Measurements from ENCODE around the gene EIF2B2. TPM values are rescaled to one million over a fixed set of nuclear protein-coding genes. Genes with fewer than 3 reads are reported as not detected.

EIF2B2 gene
- total and polyA plus RNA-seq, 9 of the 15 experiments (the other 6 are each of a cell fraction or from before 2014, with no cell fraction given): 10.6 to 94.1 (median 38.9) TPM

GRCh38 chr14:75002392-75003249 is at the start of gene EIF2B2 (continued):
- TF ChIP-seq, protein P1, sequence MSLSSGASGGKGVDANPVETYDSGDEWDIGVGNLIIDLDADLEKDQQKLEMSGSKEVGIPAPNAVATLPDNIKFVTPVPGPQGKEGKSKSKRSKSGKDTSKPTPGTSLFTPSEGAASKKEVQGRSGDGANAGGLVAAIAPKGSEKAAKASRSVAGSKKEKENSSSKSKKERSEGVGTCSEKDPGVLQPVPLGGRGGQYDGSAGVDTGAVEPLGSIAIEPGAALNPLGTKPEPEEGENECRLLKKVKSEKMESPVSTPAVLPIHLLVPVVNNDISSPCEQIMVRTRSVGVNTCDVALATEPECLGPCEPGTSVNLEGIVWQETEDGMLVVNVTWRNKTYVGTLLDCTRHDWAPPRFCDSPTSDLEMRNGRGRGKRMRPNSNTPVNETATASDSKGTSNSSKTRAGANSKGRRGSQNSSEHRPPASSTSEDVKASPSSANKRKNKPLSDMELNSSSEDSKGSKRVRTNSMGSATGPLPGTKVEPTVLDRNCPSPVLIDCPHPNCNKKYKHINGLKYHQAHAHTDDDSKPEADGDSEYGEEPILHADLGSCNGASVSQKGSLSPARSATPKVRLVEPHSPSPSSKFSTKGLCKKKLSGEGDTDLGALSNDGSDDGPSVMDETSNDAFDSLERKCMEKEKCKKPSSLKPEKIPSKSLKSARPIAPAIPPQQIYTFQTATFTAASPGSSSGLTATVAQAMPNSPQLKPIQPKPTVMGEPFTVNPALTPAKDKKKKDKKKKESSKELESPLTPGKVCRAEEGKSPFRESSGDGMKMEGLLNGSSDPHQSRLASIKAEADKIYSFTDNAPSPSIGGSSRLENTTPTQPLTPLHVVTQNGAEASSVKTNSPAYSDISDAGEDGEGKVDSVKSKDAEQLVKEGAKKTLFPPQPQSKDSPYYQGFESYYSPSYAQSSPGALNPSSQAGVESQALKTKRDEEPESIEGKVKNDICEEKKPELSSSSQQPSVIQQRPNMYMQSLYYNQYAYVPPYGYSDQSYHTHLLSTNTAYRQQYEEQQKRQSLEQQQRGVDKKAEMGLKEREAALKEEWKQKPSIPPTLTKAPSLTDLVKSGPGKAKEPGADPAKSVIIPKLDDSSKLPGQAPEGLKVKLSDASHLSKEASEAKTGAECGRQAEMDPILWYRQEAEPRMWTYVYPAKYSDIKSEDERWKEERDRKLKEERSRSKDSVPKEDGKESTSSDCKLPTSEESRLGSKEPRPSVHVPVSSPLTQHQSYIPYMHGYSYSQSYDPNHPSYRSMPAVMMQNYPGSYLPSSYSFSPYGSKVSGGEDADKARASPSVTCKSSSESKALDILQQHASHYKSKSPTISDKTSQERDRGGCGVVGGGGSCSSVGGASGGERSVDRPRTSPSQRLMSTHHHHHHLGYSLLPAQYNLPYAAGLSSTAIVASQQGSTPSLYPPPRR (CRISPR knock-in tag; IDR thresholded peaks at IDR 0.05; ENCODE audit: borderline replicate concordance): no peak
- TF ChIP-seq, protein P2, sequence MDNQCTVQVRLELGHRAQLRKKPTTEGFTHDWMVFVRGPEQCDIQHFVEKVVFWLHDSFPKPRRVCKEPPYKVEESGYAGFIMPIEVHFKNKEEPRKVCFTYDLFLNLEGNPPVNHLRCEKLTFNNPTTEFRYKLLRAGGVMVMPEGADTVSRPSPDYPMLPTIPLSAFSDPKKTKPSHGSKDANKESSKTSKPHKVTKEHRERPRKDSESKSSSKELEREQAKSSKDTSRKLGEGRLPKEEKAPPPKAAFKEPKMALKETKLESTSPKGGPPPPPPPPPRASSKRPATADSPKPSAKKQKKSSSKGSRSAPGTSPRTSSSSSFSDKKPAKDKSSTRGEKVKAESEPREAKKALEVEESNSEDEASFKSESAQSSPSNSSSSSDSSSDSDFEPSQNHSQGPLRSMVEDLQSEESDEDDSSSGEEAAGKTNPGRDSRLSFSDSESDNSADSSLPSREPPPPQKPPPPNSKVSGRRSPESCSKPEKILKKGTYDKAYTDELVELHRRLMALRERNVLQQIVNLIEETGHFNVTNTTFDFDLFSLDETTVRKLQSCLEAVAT (IDR thresholded peaks at IDR 0.05): no peak
- TF ChIP-seq CBFA2T3 (IDR thresholded peaks at IDR 0.05): no peak
- no peak for TF ChIP-seq ZNF24 (IDR thresholded peaks at IDR 0.05)
- TF ChIP-seq NFYB (IDR thresholded peaks at IDR 0.05; ENCODE audit: extremely low read depth, insufficient read length): peak; percentile 91
- no peak for TF ChIP-seq NFE2L1 (tag; IDR thresholded peaks at IDR 0.05; ENCODE audit: borderline replicate concordance, low read depth)
- TF ChIP-seq CBX8 (IDR thresholded peaks at IDR 0.05; ENCODE audit: borderline replicate concordance, extremely low read depth, low read depth, low read length, poor library complexity, severe bottlenecking): no peak
- TF ChIP-seq, protein P3, sequence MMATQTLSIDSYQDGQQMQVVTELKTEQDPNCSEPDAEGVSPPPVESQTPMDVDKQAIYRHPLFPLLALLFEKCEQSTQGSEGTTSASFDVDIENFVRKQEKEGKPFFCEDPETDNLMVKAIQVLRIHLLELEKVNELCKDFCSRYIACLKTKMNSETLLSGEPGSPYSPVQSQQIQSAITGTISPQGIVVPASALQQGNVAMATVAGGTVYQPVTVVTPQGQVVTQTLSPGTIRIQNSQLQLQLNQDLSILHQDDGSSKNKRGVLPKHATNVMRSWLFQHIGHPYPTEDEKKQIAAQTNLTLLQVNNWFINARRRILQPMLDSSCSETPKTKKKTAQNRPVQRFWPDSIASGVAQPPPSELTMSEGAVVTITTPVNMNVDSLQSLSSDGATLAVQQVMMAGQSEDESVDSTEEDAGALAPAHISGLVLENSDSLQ (IDR thresholded peaks at IDR 0.05): peak; percentile 97
- TF ChIP-seq ZNF3 (CRISPR knock-in tag; IDR thresholded peaks at IDR 0.05): no peak
- TF ChIP-seq NFXL1 (CRISPR knock-in tag; IDR thresholded peaks at IDR 0.05): no peak
- no peak for TF ChIP-seq SRSF1 (IDR thresholded peaks at IDR 0.05; ENCODE audit: low read depth, low read length)
- no peak for TF ChIP-seq ETV6 (IDR thresholded peaks at IDR 0.05; ENCODE audit: borderline replicate concordance in 1 of 2, low read depth in 2 of 2, low read length in 1 of 2)
- TF ChIP-seq ETV6 (CRISPR knock-in tag; IDR thresholded peaks at IDR 0.05; ENCODE audit: borderline replicate concordance): no peak
- TF ChIP-seq, protein P4, sequence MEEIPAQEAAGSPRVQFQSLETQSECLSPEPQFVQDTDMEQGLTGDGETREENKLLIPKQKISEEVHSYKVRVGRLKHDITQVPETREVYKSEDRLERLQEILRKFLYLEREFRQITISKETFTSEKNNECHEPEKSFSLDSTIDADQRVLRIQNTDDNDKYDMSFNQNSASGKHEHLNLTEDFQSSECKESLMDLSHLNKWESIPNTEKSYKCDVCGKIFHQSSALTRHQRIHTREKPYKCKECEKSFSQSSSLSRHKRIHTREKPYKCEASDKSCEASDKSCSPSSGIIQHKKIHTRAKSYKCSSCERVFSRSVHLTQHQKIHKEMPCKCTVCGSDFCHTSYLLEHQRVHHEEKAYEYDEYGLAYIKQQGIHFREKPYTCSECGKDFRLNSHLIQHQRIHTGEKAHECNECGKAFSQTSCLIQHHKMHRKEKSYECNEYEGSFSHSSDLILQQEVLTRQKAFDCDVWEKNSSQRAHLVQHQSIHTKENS (CRISPR knock-in tag; IDR thresholded peaks at IDR 0.05): no peak
- no peak for TF ChIP-seq ZNF324 (CRISPR knock-in tag; IDR thresholded peaks at IDR 0.05)
- no peak for TF ChIP-seq RNF219 (CRISPR knock-in tag; IDR thresholded peaks at IDR 0.05)
